H1 (cell line): Measurements from ENCODE around the gene PUSL1. TPM values are rescaled to one million over a fixed set of nuclear protein-coding genes. Genes with fewer than 3 reads are reported as not detected.

Experiments used
- CTCF ChIA-PET: fragments of 300-600 bp; sonication (Branson Sonifier 250); formaldehyde crosslinking; loops from one replicate; lab custom pipeline; 2021; ENCODE audit not compliant: partially characterized antibody; lab: Charles Lee
- POLR2A ChIA-PET: fragments of 300-600 bp; sonication (Branson Sonifier 250); formaldehyde crosslinking; loops from one replicate; lab custom pipeline; 2021; ENCODE audit warnings: inconsistent platforms; ENCODE audit not compliant: partially characterized antibody; lab: Charles Lee
- DNase-seq, 2 experiments: peaks; one replicate each; pipeline versions ENCODE4 v3.0.0 to v3.0.0-alpha.2; 2010 to 2022; ENCODE audit warnings: low spot score in 2 of 2, low read depth in 1 of 2, mixed read lengths in 1 of 2
- FAIRE-seq: peaks from 2 replicates; lab custom pipeline; 2011; peaks lifted over from hg19 to GRCh38; lab: Jason Lieb, UNC
- H2AFZ ChIP-seq: 2 replicates; pipeline ENCODE4 v1.8.1; 2012; ENCODE audit warnings: low read length, inconsistent platforms
- H2AK5ac ChIP-seq: 2 replicates; pipeline ENCODE4 v1.6.1; 2013; ENCODE audit warnings: low read depth, low read length
- H2BK120ac ChIP-seq: replicated peaks from 2 replicates; pipeline ENCODE3; 2013; ENCODE audit warnings: low read depth, low read length, inconsistent platforms
- H2BK12ac ChIP-seq: 2 replicates; pipeline ENCODE4 v1.6.1; 2013; ENCODE audit warnings: low read depth, low read length
- H2BK15ac ChIP-seq: 2 replicates; pipeline ENCODE4 v1.6.1; 2013; ENCODE audit warnings: low read length
- H2BK20ac ChIP-seq: 2 replicates; pipeline ENCODE4 v1.6.1; 2013; ENCODE audit warnings: low read length
- H2BK5ac ChIP-seq: 2 replicates; pipeline ENCODE4 v1.6.1; 2013; ENCODE audit warnings: low read depth, low read length
- H3K14ac ChIP-seq: 2 replicates; pipeline ENCODE4 v1.6.1; 2013; ENCODE audit warnings: inconsistent platforms; ENCODE audit not compliant: insufficient read length
- H3K18ac ChIP-seq: 2 replicates; pipeline ENCODE4 v1.6.1; 2013; ENCODE audit warnings: low read length; ENCODE audit errors: extremely low read depth
- H3K23ac ChIP-seq: 2 replicates; pipeline ENCODE4 v1.6.1; 2013; ENCODE audit warnings: inconsistent platforms; ENCODE audit not compliant: insufficient read length
- H3K23me2 ChIP-seq: 2 replicates; pipeline ENCODE4 v1.6.1; 2013; ENCODE audit warnings: low read depth, low read length
- H3K27ac ChIP-seq: 2 replicates; pipeline ENCODE4 v1.6.1; 2011; ENCODE audit warnings: low read depth, low read length, inconsistent platforms
- H3K27me3 ChIP-seq, 4 experiments: replicated peaks in 1 of 4; 1 replicate in 1 of 4; 2 replicates in 3 of 4; pipeline versions ENCODE4 v1.6.1 to v1.8.1; 2011 to 2013; ENCODE audit warnings: low read length in 3 of 4, mild to moderate bottlenecking in 3 of 4, inconsistent platforms in 2 of 4, mixed read lengths in 2 of 4, moderate library complexity in 1 of 4; ENCODE audit not compliant: control insufficient read depth in 3 of 4, insufficient read depth in 3 of 4; ENCODE audit errors: extremely low read depth in 1 of 4
- H3K36me3 ChIP-seq, 4 experiments: 2 replicates each; pipeline versions ENCODE4 v1.6.1 to v1.8.1; 2011 to 2013; ENCODE audit warnings: mild to moderate bottlenecking in 4 of 4, low read length in 3 of 4, moderate library complexity in 2 of 4, control low read depth in 1 of 4, inconsistent platforms in 1 of 4; ENCODE audit not compliant: insufficient read depth in 4 of 4, control insufficient read depth in 2 of 4
- H3K4ac ChIP-seq: replicated peaks from 2 replicates; pipeline ENCODE3; 2013; ENCODE audit warnings: low read length, low read depth, mixed read lengths, inconsistent platforms; ENCODE audit not compliant: insufficient read length
- H3K4me1 ChIP-seq, 4 experiments: replicated peaks in 1 of 4; 1 replicate in 1 of 4; 2 replicates in 3 of 4; pipeline versions ENCODE4 v1.6.1 to v1.8.1; 2011 to 2013; ENCODE audit warnings: low read length in 3 of 4, inconsistent platforms in 2 of 4, mixed read lengths in 1 of 4; ENCODE audit not compliant: insufficient read depth in 4 of 4, control insufficient read depth in 3 of 4
- H3K4me2 ChIP-seq, 2 experiments: 2 replicates each; pipeline versions ENCODE4 v1.6.1 to v1.8.1; 2011 to 2013; ENCODE audit warnings: low read depth in 2 of 2, low read length in 2 of 2, control low read depth in 1 of 2, inconsistent platforms in 1 of 2, mild to moderate bottlenecking in 1 of 2; ENCODE audit not compliant: insufficient read depth in 1 of 2
- H3K4me3 ChIP-seq, 4 experiments: fragments of 200-600, 300-600 bp in 1 of 4; sonication (generic), shearing (Covaris generic), sonication (Bioruptor Twin) in 1 of 4; 2 replicates each; pipeline versions ENCODE4 v1.5.1 to v1.8.1; 2011 to 2016; ENCODE audit warnings: low read length in 4 of 4, low read depth in 3 of 4, control low read depth in 2 of 4, inconsistent platforms in 2 of 4, mild to moderate bottlenecking in 2 of 4, mixed read lengths in 1 of 4, moderate library complexity in 1 of 4; ENCODE audit not compliant: insufficient read depth in 2 of 4; ENCODE audit errors: extremely low read depth in 1 of 4
- H3K56ac ChIP-seq: replicated peaks from 2 replicates; pipeline ENCODE3; 2013; ENCODE audit warnings: low read depth, mild to moderate bottlenecking, mixed read lengths, low read length, inconsistent platforms; ENCODE audit not compliant: insufficient read length
- H3K79me1 ChIP-seq: 2 replicates; pipeline ENCODE4 v1.6.1; 2013; ENCODE audit warnings: low read depth, low read length, control low read depth
- H3K79me2 ChIP-seq, 2 experiments: 2 replicates each; pipeline versions ENCODE4 v1.6.1 to v1.8.1; 2012 to 2013; ENCODE audit warnings: low read length in 2 of 2, mild to moderate bottlenecking in 2 of 2, inconsistent platforms in 1 of 2; ENCODE audit not compliant: insufficient read depth in 2 of 2, control insufficient read depth in 1 of 2
- H3K9ac ChIP-seq, 4 experiments: replicated peaks in 1 of 4; 1 replicate in 1 of 4; 2 replicates in 3 of 4; pipeline versions ENCODE4 v1.6.1 to v1.8.1; 2011 to 2013; ENCODE audit warnings: low read depth in 3 of 4, low read length in 3 of 4, control low read depth in 2 of 4, mild to moderate bottlenecking in 2 of 4, moderate library complexity in 2 of 4, inconsistent platforms in 1 of 4; ENCODE audit errors: extremely low read depth in 1 of 4
- H3K9me3 ChIP-seq, 2 experiments: 2 replicates each; pipeline versions ENCODE4 v1.6.1 to v1.8.1; 2012 to 2013; ENCODE audit warnings: mild to moderate bottlenecking in 2 of 2, moderate library complexity in 2 of 2, control low read depth in 1 of 2, inconsistent platforms in 1 of 2, low read depth in 1 of 2, low read length in 1 of 2, mixed read lengths in 1 of 2; ENCODE audit not compliant: insufficient read depth in 2 of 2
- H4K20me1 ChIP-seq, 2 experiments: replicated peaks in 1 of 2; 2 replicates each; pipeline versions ENCODE3 to v1.8.1; 2011 to 2013; ENCODE audit warnings: inconsistent platforms in 2 of 2, low read length in 2 of 2, mild to moderate bottlenecking in 1 of 2; ENCODE audit not compliant: insufficient read depth in 2 of 2, control insufficient read depth in 1 of 2
- H4K5ac ChIP-seq: 2 replicates; pipeline ENCODE4 v1.6.1; 2013; ENCODE audit warnings: low read length, low read depth, mixed read lengths, inconsistent platforms; ENCODE audit not compliant: insufficient read length
- H4K8ac ChIP-seq: 2 replicates; pipeline ENCODE4 v1.8.0; 2013; ENCODE audit warnings: mild to moderate bottlenecking, moderate library complexity, low read length, inconsistent platforms; ENCODE audit not compliant: insufficient read depth; ENCODE audit errors: extremely low read depth
- H4K91ac ChIP-seq: replicated peaks from 2 replicates; pipeline ENCODE3; 2013; ENCODE audit warnings: low read length, mixed read lengths, inconsistent platforms; ENCODE audit not compliant: insufficient read length
- CHD2 ChIP-seq: IDR thresholded peaks from 2 replicates; pipeline ENCODE4 v1.6.1; 2012; ENCODE audit warnings: low read length, improper control_type of control experiment
- E2F6 ChIP-seq: IDR thresholded peaks from 2 replicates; pipeline ENCODE4 v1.6.1; 2012; ENCODE audit warnings: inconsistent platforms
- HDAC2 ChIP-seq, 2 experiments: fragments of 300-600 bp in 1 of 2; sonication (generic) in 1 of 2; IDR thresholded peaks; 2 replicates each; pipeline ENCODE4 v1.6.1; 2011 to 2012; ENCODE audit warnings: low read depth in 2 of 2, low read length in 2 of 2, mild to moderate bottlenecking in 2 of 2, moderate library complexity in 2 of 2, borderline replicate concordance in 1 of 2, inconsistent platforms in 1 of 2
- JUN ChIP-seq: IDR thresholded peaks from 2 replicates; pipeline ENCODE4 v1.6.1; 2011; ENCODE audit warnings: low read depth, mild to moderate bottlenecking, improper control_type of control experiment, low read length
- KDM1A ChIP-seq: fragments of 200-600, 300-600 bp; sonication (generic); IDR thresholded peaks from 2 replicates; pipeline ENCODE4 v1.7.1; 2016; ENCODE audit warnings: mild to moderate bottlenecking, low read length, borderline replicate concordance
- RAD21 ChIP-seq, 2 experiments: IDR thresholded peaks in 1 of 2; conservative IDR thresholded peaks in 1 of 2; 2 replicates each; pipeline ENCODE4 v1.6.1; 2011; ENCODE audit warnings: low read depth in 2 of 2, low read length in 2 of 2, improper control_type of control experiment in 1 of 2, inconsistent platforms in 1 of 2, mild to moderate bottlenecking in 1 of 2, moderate library complexity in 1 of 2
- SIN3A ChIP-seq, 2 experiments: IDR thresholded peaks in 1 of 2; conservative IDR thresholded peaks in 1 of 2; 2 replicates each; pipeline ENCODE4 v1.6.1; 2011 to 2012; ENCODE audit warnings: low read length in 2 of 2, improper control_type of control experiment in 1 of 2, low read depth in 1 of 2, mild to moderate bottlenecking in 1 of 2
- SIX5 ChIP-seq: IDR thresholded peaks from 2 replicates; pipeline ENCODE4 v1.6.1; 2011; ENCODE audit warnings: mild to moderate bottlenecking, low read depth, low read length
- YY1 ChIP-seq: IDR thresholded peaks from 2 replicates; pipeline ENCODE4 v1.6.1; 2011; ENCODE audit warnings: low read depth, mild to moderate bottlenecking, low read length
- WGBS, 2 experiments: shearing (Covaris generic) in 1 of 2; methylation state at CpG; one replicate each; pipeline versions ENCODE4 v1.1.6 to v1.1.7; 2013 to 2015; ENCODE audit warnings: low lambda C conversion rate in 2 of 2, mixed read lengths in 2 of 2, inconsistent platforms in 1 of 2, low coverage in 1 of 2, missing lambda C conversion rate in 1 of 2; ENCODE audit not compliant: insufficient replicate concordance in 2 of 2, insufficient coverage in 1 of 2, insufficient read length in 1 of 2; ENCODE audit errors: extremely low coverage in 1 of 2, missing lambda C conversion rate in 1 of 2; 5-methylcytosine and 5-hydroxymethylcytosine counted together
- polyA plus RNA-seq, 7 experiments: library from polyadenylated mRNA; depleted of rRNA in 3 of 7; stranded (reverse) in 5 of 7; unstranded in 2 of 7; fragments of >200 nt in 5 of 7; fragments of 200-250 nt in 2 of 7; gene quantifications; 1 replicate in 5 of 7; 2 replicates in 1 of 7; 4 replicates in 1 of 7; pipeline versions ENCODE4 v1.2.1 to v1.2.3, GENCODE V29; 2011 to 2013; ENCODE audit warnings: missing spikeins in 2 of 7, mixed read lengths in 2 of 7
- total RNA-seq: library from RNA; stranded (reverse); fragmentation: NEBNext Ultra II Directional; extraction: Animal tissue kit (Norgen Biotek cat#: 25700); gene quantifications from 2 replicates; pipeline ENCODE4 v1.2.1, GENCODE V29; 2021

The PUSL1 gene
- total and polyA plus RNA-seq, 2 of the 8 experiments (the other 6 are each of a cell fraction or from before 2014, with no cell fraction given) = 38.8 to 87.4 TPM

- no peak overlapping the region for H3K14ac ChIP-seq
- ChIA-PET CTCF (interaction anchor here (0.6 to 2.2 kb wide), 4 partner anchors 19 to 122 kb away, joined by 3 to 7 read pairs (median 3); no protein-coding TSS in a partner anchor), POLR2A (interaction anchor here (1.1 to 3.0 kb wide), 6 partner anchors 10 to 22 kb away, joined by 3 to 16 read pairs (median 6); no protein-coding TSS in a partner anchor)
- H2BK5ac ChIP-seq = peak overlapping the region; percentile 66; the same call in 1 of the 2 replicates
- no peak overlapping the region for H3K18ac ChIP-seq
- H3K4me3 ChIP-seq = peak overlapping the region; percentile 88 to 99 (median 91)
- no peak overlapping the region for H4K5ac ChIP-seq
- H3K4me2 ChIP-seq = peak overlapping the region; percentile 81 to 95
- no peak overlapping the region for H2AFZ ChIP-seq
- H3K23me2 ChIP-seq = peaks cover 12% of the 10 kb centered on the region; the same call in 1 of the 2 replicates
- peaks cover 27% of the 10 kb centered on the region for H3K79me1 ChIP-seq
- FAIRE-seq (no peak), DNase-seq (no peak)
- H3K4me1 ChIP-seq = peaks cover 0 to 17% (median 8%) of the 10 kb centered on the region in 4 experiments; a peak in 5 of 7 replicates
- peak overlapping the region; percentile 75; the same call in 1 of the 2 replicates for H2BK15ac ChIP-seq
- no peak overlapping the region for H2BK120ac ChIP-seq
- no peak overlapping the region for H3K27ac ChIP-seq
- 64% methylated on average over 43 of the region's 43 CpGs; no CpG with 5 or more reads in 1 of the 2 experiments for WGBS, 2 experiments
- peaks cover 2 to 4% (median 3%) of the 10 kb centered on the region in 4 experiments; a peak in 4 of 8 replicates for H3K36me3 ChIP-seq
- H4K20me1 ChIP-seq = peaks cover 20 to 28% of the 10 kb centered on the region in 2 experiments
- H4K91ac ChIP-seq = no peak overlapping the region
- no peak overlapping the region for H3K4ac ChIP-seq
- H2AK5ac ChIP-seq = no peak overlapping the region
- H3K9me3 ChIP-seq = no peaks in the 10 kb centered on the region
- no peak overlapping the region for H2BK20ac ChIP-seq
- no peaks in the 10 kb centered on the region; a peak in 1 of 7 replicates for H3K27me3 ChIP-seq
- H4K8ac ChIP-seq = peak overlapping the region; percentile 45; the same call in 1 of the 2 replicates
- no peak overlapping the region for H3K23ac ChIP-seq
- H3K9ac ChIP-seq = peak overlapping the region; percentile 51 to 99 (median 88); a peak in 6 of 7 replicates
- H3K79me2 ChIP-seq = peaks cover 12 to 44% of the 10 kb centered on the region in 2 experiments; a peak in 3 of 4 replicates
- no peak overlapping the region for H3K56ac ChIP-seq
- H2BK12ac ChIP-seq = peak overlapping the region; percentile 81; the same call in 1 of the 2 replicates
- TF ChIP-seq CHD2 (no peak), SIN3A (conservative IDR thresholded peaks at IDR 0.05 in 1 of 2, IDR thresholded peaks at IDR 0.05 in 1 of 2; ENCODE audit: low read depth in 1 of 2, low read length in 2 of 2) (no peak), YY1 (no peak), KDM1A (no peak), HDAC2 (IDR thresholded peaks at IDR 0.05; ENCODE audit: borderline replicate concordance in 1 of 2, low read depth in 2 of 2, low read length in 2 of 2) (no peak), RAD21 (IDR thresholded peaks at IDR 0.05 in 1 of 2, conservative IDR thresholded peaks at IDR 0.05 in 1 of 2; ENCODE audit: low read depth in 2 of 2, low read length in 2 of 2) (no peak), JUN (no peak), E2F6 (no peak), SIX5 (no peak)
Measured at GRCh38 chr1:1272341-1273208, 35.8 kb upstream of the PUSL1 start.
